CD14-positive monocyte (primary cell): Measurements from ENCODE around the gene SPIB. TPM values are rescaled to one million over a fixed set of nuclear protein-coding genes. Genes with fewer than 3 reads are reported as not detected.

Experiments used
- DNase-seq, 3 donors: peaks; one replicate each; pipeline ENCODE4 v3.0.0-alpha.2; 2011 to 2022
- H2AFZ ChIP-seq: 2 replicates; pipeline ENCODE4 v1.6.0; 2012; ENCODE audit warnings: mild to moderate bottlenecking, low read depth, low read length, inconsistent platforms; ENCODE audit not compliant: insufficient read depth, poor library complexity, severe bottlenecking
- H3K27ac ChIP-seq, 2 donors: 1 replicate in 1 of 2; 2 replicates in 1 of 2; pipeline ENCODE4 v1.5.1; 2012 to 2013; ENCODE audit warnings: low read length in 2 of 2, control low read depth in 1 of 2, inconsistent platforms in 1 of 2, low read depth in 1 of 2, mild to moderate bottlenecking in 1 of 2
- H3K27me3 ChIP-seq, 2 donors: one replicate each; pipeline versions ENCODE4 v1.6.0 to v1.6.1; 2011 to 2013; ENCODE audit warnings: low read length in 2 of 2; ENCODE audit not compliant: control insufficient read depth in 2 of 2, insufficient read depth in 2 of 2
- H3K36me3 ChIP-seq, 2 donors: replicated peaks in 1 of 2; 1 replicate in 1 of 2; 2 replicates in 1 of 2; pipeline versions ENCODE4 v1.5.1 to v1.6.1; 2012 to 2013; ENCODE audit warnings: low read length in 2 of 2, control low read depth in 1 of 2, inconsistent platforms in 1 of 2, mild to moderate bottlenecking in 1 of 2; ENCODE audit not compliant: insufficient read depth in 2 of 2, control insufficient read depth in 1 of 2
- H3K4me1 ChIP-seq, 2 donors: 1 replicate in 1 of 2; 2 replicates in 1 of 2; pipeline versions ENCODE4 v1.5.1 to v1.6.1; 2012 to 2013; ENCODE audit warnings: low read length in 2 of 2, control low read depth in 1 of 2, inconsistent platforms in 1 of 2, mild to moderate bottlenecking in 1 of 2, moderate library complexity in 1 of 2; ENCODE audit not compliant: insufficient read depth in 2 of 2, control insufficient read depth in 1 of 2
- H3K4me2 ChIP-seq: replicated peaks from 2 replicates; pipeline ENCODE3; 2012; ENCODE audit warnings: low read length, moderate library complexity, mild to moderate bottlenecking; ENCODE audit not compliant: poor library complexity, severe bottlenecking; ENCODE audit errors: extremely low read depth
- H3K4me3 ChIP-seq, 3 experiments: fragments of 200-600 bp in 1 of 3; sonication (generic) in 1 of 3; replicated peaks in 1 of 3; 1 replicate in 2 of 3; 2 replicates in 1 of 3; pipeline ENCODE4 v1.5.1; 2011 to 2013; ENCODE audit warnings: low read length in 3 of 3, mild to moderate bottlenecking in 3 of 3, control low read depth in 2 of 3, low read depth in 2 of 3, inconsistent platforms in 1 of 3, moderate library complexity in 1 of 3
- H3K79me2 ChIP-seq: 2 replicates; pipeline ENCODE4 v1.6.0; 2012; ENCODE audit warnings: mild to moderate bottlenecking, control low read depth, inconsistent platforms, low read length, moderate library complexity; ENCODE audit not compliant: insufficient read depth
- H3K9ac ChIP-seq: 2 replicates; pipeline ENCODE4 v1.6.0; 2017; ENCODE audit warnings: low read length, mild to moderate bottlenecking; ENCODE audit not compliant: insufficient read depth, poor library complexity, severe bottlenecking
- H3K9me3 ChIP-seq, 2 donors: replicated peaks in 1 of 2; 1 replicate in 1 of 2; 2 replicates in 1 of 2; pipeline versions ENCODE4 v1.5.1 to v1.6.1; 2012 to 2013; ENCODE audit warnings: low read length in 2 of 2, control low read depth in 1 of 2; ENCODE audit not compliant: control insufficient read depth in 1 of 2, insufficient read depth in 1 of 2
- H4K20me1 ChIP-seq: 2 replicates; pipeline ENCODE4 v1.6.0; 2012; ENCODE audit warnings: mild to moderate bottlenecking, low read length, control low read depth, moderate library complexity; ENCODE audit not compliant: insufficient read depth
- H3K27ac Mint-ChIP-seq, 7 donors: one replicate each; pipeline ENCODE4 v1.8.0; 2020; ENCODE audit warnings: mild to moderate bottlenecking in 7 of 7, mixed read lengths in 7 of 7, moderate library complexity in 6 of 7, inconsistent platforms in 2 of 7
- H3K27me3 Mint-ChIP-seq, 3 donors: one replicate each; pipeline ENCODE4 v1.8.0; 2021 to 2022; ENCODE audit warnings: low read depth in 3 of 3, mild to moderate bottlenecking in 3 of 3, mixed read lengths in 3 of 3, moderate library complexity in 3 of 3, inconsistent platforms in 1 of 3
- H3K36me3 Mint-ChIP-seq, 2 donors: one replicate each; pipeline ENCODE4 v1.8.0; 2020; ENCODE audit warnings: mixed read lengths in 2 of 2, inconsistent platforms in 1 of 2, mild to moderate bottlenecking in 1 of 2
- H3K4me1 Mint-ChIP-seq: one replicate; pipeline ENCODE4 v1.8.0; 2020; ENCODE audit warnings: mild to moderate bottlenecking, mixed read lengths
- H3K4me3 Mint-ChIP-seq, 2 donors: one replicate each; pipeline ENCODE4 v1.8.0; 2020; ENCODE audit warnings: mild to moderate bottlenecking in 2 of 2, mixed read lengths in 2 of 2, moderate library complexity in 1 of 2
- H3K9me3 Mint-ChIP-seq, 7 donors: one replicate each; pipeline ENCODE4 v1.8.0; 2020 to 2022; ENCODE audit warnings: mixed read lengths in 7 of 7, mild to moderate bottlenecking in 6 of 7, moderate library complexity in 6 of 7, inconsistent platforms in 2 of 7
- WGBS: methylation state at CpG from one replicate; pipeline ENCODE4 v1.1.5; 2013; ENCODE audit warnings: missing lambda C conversion rate; ENCODE audit not compliant: insufficient coverage; 5-methylcytosine and 5-hydroxymethylcytosine counted together
- intact Hi-C, 2 donors: fragments of 100-400 bp; cut with micrococcal nuclease; formaldehyde crosslinking; loops; one replicate each; pipeline versions ENCODE4 v1.15.0 to v1.15.1; 2023
- polyA minus RNA-seq: library from RNA; depleted of rRNA, polyadenylated mRNA; stranded (reverse); fragments of >200 nt; gene quantifications from 2 replicates; pipeline ENCODE4 v1.2.3, GENCODE V29; 2012
- polyA plus RNA-seq, 3 donors: library from polyadenylated mRNA; depleted of rRNA in 1 of 3; unstranded in 2 of 3; stranded (reverse) in 1 of 3; fragments of 300-500 nt in 2 of 3; fragments of >200 nt in 1 of 3; fragmentation: Illumina TruSeq in 2 of 3; gene quantifications; 1 replicate in 2 of 3; 2 replicates in 1 of 3; pipeline ENCODE4 v1.2.3, GENCODE V29; 2012 to 2021
- total RNA-seq, 12 experiments: library from RNA in 1 of 12; stranded (reverse) in 1 of 12; fragments of 120-200 nt in 1 of 12; gene quantifications; one replicate each; pipeline ENCODE4 v1.2.4 and lab custom pipeline; 2013 to 2026; ENCODE audit warnings: mixed read lengths in 6 of 12, inconsistent platforms in 1 of 12
- TF ChIP-seq, protein P1 (sequence below): fragments of 200-600 bp; IDR thresholded peaks from one replicate; pipeline ENCODE4 v1.8.0; 2022; ENCODE audit warnings: antibody characterized with exemption, mild to moderate bottlenecking

SPIB gene
- 3.5 TPM for total RNA-seq (2013)
- polyA plus RNA-seq (1 to 10 TPM in 1 of 3 donors, under 1 TPM in 2; 0.16 to 2.3 (median 0.34) TPM), polyA minus RNA-seq (5.3 and 10.0 TPM in 2 replicates), total RNA-seq (lab: John Stamatoyannopoulos, UW) (0.11 to 1.7 (median 0.75) reads per million in 11 experiments)

- TF ChIP-seq, protein P1, sequence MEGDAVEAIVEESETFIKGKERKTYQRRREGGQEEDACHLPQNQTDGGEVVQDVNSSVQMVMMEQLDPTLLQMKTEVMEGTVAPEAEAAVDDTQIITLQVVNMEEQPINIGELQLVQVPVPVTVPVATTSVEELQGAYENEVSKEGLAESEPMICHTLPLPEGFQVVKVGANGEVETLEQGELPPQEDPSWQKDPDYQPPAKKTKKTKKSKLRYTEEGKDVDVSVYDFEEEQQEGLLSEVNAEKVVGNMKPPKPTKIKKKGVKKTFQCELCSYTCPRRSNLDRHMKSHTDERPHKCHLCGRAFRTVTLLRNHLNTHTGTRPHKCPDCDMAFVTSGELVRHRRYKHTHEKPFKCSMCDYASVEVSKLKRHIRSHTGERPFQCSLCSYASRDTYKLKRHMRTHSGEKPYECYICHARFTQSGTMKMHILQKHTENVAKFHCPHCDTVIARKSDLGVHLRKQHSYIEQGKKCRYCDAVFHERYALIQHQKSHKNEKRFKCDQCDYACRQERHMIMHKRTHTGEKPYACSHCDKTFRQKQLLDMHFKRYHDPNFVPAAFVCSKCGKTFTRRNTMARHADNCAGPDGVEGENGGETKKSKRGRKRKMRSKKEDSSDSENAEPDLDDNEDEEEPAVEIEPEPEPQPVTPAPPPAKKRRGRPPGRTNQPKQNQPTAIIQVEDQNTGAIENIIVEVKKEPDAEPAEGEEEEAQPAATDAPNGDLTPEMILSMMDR: no peak
- Histone ChIP-seq H3K9ac (peak within 1 kb of the TSS; percentile 12), H3K36me3 (no peaks in the 10 kb centered on the region), H3K4me3 (peak within 1 kb of the TSS in 1 of 3 experiments; percentile 30), H3K27ac (no peak within 1 kb of the TSS), H3K9me3 (no peaks in the 10 kb centered on the region), H2AFZ (no peak within 1 kb of the TSS), H3K4me1 (peaks cover 41 to 51% of the 10 kb centered on the region in 2 donors), H3K4me2 (peak within 1 kb of the TSS; percentile 25), H3K27me3 (peaks cover 5 to 21% of the 10 kb centered on the region in 2 donors), H3K79me2 (no peaks in the 10 kb centered on the region), H4K20me1 (no peaks in the 10 kb centered on the region)
- 39% methylated on average over 24 of the region's 34 CpGs for WGBS
- Mint-ChIP-seq H3K4me3 (peak within 1 kb of the TSS; percentile 76 to 84), H3K27me3 (peaks cover 26 to 29% (median 27%) of the 10 kb centered on the region in 3 donors), H3K9me3 (peaks cover 0 to 5% (median 2%) of the 10 kb centered on the region in 7 donors), H3K36me3 (peaks cover 5 to 8% of the 10 kb centered on the region in 2 donors), H3K27ac (peak within 1 kb of the TSS in 3 of 7 donors; percentile 7 to 79 (median 58)), H3K4me1 (peaks cover 34% of the 10 kb centered on the region)
- peak in 1 of 3 donors; percentile 23 for DNase-seq
- intact Hi-C loops: loop anchor here in 1 of 2 donors (5.0 kb wide), 1 partner anchor 41 kb away; the partner anchor contains the start of gene NR1H2
Measured at GRCh38 chr19:50418176-50419021, at the start of gene SPIB. Gene SPIB, plus strand, starts transcription at chr19:50418938. Its CDS starts 25 bp downstream, at chr19:50418963.

DNA sequence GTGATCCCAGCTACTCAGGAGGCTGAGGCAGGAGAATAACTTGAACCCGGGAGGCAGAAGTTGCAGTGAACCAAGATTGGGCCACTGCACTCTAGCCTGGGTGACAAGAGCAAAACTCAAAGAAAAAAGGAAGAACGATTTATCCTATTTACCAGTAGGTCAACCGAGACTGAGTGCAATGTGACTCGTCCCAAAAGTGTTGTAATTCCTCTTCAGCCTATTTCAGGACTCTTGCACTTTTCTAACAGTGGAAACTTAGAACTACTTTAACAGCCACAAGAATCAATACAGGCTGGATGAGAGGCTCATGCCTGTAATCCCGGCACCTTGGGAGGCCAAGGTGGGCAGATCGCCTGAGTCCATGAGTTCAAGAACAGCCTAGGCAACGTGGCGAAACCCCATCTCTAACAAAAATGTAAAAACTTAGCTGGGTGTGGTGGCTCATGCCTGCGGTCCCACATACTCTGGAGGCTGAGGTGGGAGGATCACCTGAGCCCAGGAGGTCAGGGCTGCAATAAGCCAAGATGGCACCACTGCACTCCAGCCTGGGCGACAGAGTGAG lies 46.7 kb upstream of the SPIB start:
- H3K27me3 ChIP-seq: no peaks in the 10 kb centered on the region
- peaks cover 25% of the 10 kb centered on the region for H3K4me1 Mint-ChIP-seq
- H3K36me3 ChIP-seq: no peaks in the 10 kb centered on the region
- no peak overlapping the region for H3K9ac ChIP-seq
- H3K4me1 ChIP-seq: peaks cover 32 to 38% of the 10 kb centered on the region in 2 donors
- peaks cover 0 to under 1% of the 10 kb centered on the region in 2 donors for H3K36me3 Mint-ChIP-seq
- peaks cover 0 to 5% (median 2%) of the 10 kb centered on the region in 3 donors for H3K27me3 Mint-ChIP-seq
- intact Hi-C loops: no loop called here
- H3K4me2 ChIP-seq: no peak overlapping the region
- peak overlapping the region; percentile 31 to 91 (median 82) for H3K27ac Mint-ChIP-seq
- H3K9me3 ChIP-seq: no peaks in the 10 kb centered on the region
- H4K20me1 ChIP-seq: peaks cover 2% of the 10 kb centered on the region
- TF ChIP-seq, protein P1: no peak
- WGBS: 21% methylated on average over 4 of the region's 10 CpGs
- H2AFZ ChIP-seq: no peak overlapping the region
- H3K27ac ChIP-seq: peak overlapping the region; percentile 64
- no peak overlapping the region for H3K4me3 ChIP-seq
- peaks cover under 1% of the 10 kb centered on the region for H3K79me2 ChIP-seq
- no peak overlapping the region for H3K4me3 Mint-ChIP-seq
- DNase-seq: peak in 2 of 3 donors; percentile 51 to 60
- peaks cover 0 to 2% (median 0%) of the 10 kb centered on the region in 7 donors for H3K9me3 Mint-ChIP-seq
